ENCODE results near the gene CACNG7. TPM values are rescaled to one million over a fixed set of nuclear protein-coding genes. Genes with fewer than 3 reads are reported as not detected.

CACNG7 gene, protein sequence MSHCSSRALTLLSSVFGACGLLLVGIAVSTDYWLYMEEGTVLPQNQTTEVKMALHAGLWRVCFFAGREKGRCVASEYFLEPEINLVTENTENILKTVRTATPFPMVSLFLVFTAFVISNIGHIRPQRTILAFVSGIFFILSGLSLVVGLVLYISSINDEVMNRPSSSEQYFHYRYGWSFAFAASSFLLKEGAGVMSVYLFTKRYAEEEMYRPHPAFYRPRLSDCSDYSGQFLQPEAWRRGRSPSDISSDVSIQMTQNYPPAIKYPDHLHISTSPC
- not detected in 2 replicates for total RNA-seq

DNA sequence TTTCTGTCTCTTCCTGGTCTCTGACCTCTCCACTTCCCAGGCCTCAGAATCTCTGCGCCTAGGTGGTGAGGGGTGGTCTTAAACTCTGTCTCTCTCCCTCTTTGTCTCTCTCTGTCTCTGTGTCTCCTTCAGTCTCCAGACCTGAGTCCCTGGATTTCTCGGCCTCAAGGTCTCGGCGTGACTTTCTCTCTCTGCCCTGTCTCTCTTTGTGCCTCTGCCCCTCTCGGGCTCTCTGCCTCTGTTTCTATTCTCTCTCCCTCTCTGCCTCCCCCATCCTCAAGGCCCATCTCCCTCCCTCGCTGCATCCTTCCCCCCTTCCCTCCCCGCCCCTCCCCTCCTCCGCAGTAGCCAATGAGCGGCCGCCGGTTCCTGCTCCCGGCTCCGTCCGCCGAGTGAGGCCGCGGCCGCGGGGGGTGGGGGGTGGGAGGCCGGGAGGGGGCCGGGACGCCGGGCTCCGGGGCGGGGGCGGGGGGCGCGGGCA, at the start of gene CACNG7:
Gene CACNG7, plus strand, starts transcription at position 344 of the 481 bp plus-strand sequence. CDS start 3,554 bp downstream, outside the sequence.

DNA sequence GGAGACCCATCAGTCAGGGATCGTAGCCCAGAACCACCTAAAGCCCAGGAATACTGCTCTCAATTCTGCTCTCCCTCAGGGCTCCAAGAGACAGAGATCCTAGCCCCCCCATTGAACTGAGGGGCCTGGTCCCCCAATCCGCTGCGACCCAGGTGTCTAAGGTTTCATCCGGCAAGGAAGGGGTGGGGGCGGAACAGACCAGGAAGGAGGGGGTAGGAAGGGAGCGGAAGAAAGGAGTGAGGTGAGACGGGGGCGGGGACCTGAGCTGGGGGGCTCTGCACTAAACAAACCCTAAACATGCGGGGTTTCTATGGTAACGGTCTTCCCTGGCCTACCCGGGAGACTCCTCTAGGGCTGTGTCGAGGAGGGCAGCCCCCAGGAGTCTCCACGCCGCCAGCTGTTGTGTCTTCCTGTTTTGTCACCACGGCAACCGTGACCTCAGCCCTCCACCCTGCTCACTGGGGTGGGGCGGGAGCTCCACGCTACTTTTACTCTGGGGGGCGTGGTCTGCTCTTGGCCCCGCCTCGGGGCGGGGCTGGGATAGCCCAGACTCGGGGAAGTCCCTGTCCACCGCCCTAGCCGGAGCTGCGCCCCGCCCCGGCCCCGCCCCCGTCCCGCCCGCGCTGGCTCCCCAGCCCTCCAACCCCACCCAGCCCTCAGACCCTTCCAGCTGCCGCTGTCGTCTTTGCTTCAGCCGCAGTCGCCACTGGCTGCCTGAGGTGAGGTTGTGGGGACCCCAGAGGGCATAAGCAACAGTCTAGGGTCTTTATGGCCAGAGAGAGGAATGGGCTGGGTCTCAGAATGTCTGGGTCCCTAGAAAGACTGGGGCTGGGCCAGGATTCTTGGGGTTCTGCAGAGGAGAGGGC, 41.6 kb upstream of the CACNG7 start, which contains the start of gene MYADM:
Gene MYADM, plus strand, starts transcription at position 659 of the 866 bp plus-strand sequence. CDS start 5,647 bp downstream, outside the sequence.

DNA sequence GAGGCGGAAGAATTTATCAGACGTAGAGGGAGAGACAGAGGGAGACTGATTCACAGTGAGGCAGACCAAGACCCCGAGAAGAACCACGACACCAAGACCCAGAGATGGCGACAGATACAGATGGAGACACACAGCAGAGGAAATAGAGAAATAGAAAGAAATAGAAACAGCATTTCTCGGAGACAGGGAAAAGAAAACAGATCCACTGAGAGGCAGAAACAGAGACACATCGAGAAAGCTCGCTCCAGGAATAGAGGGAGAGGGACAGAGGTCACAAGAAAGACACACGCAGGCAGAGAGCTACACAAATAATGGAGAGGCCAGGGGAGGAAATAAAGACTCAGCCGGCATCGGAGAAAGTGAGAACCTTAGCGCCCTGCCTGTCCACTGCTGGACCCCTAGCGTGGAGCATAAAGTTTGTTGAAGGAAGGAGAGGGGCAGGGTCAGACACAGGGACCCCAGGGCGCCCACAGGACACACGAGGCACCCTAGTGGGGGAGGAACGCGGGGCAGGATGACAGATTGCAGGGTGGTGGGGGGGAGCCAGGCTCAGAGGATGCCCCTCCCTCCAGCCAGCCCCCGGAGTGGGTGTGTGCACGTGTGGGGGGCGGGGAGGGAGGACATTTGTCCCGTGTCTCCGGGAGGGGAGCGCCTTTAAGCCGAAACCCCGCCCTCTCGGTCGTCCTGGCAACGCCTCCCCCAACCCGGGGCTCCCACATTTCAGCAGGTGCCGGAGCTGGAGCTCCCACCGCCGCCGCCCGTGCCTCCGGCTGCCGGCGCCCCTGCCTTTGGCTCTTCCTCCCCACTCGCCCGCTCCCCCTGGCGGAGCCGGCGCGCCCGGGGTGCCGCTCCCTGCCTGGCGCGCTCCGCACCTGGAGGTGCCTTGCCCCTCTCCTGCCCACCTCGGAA, 27.3 kb upstream of the CACNG7 start, which contains the start of gene PRKCG:
Gene PRKCG, plus strand, starts transcription at position 716 of the 909 bp plus-strand sequence. CDS start 298 bp downstream, outside the sequence.

DNA sequence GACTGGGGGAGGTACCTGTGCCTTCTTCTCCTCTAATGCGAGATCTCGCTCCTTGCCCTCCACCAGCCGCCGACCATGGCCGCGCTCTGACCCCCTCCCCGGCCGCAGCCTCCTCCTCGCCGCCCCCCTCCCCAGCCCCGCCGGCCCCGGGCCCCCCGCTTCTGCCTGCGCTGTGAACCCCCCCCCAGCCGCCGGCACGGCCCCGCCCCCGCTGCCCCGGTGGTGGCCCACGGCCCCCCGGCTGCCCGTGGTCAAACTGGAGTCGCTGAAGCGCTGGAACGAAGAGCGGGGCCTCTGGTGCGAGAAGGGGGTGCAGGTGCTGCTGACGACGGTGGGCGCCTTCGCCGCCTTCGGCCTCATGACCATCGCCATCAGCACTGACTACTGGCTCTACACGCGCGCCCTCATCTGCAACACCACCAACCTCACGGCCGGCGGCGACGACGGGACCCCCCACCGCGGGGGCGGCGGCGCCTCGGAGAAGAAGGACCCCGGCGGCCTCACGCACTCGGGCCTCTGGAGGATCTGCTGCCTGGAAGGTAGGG, 53.9 kb downstream of the CACNG7 start, which contains the start of gene CACNG8:
Gene CACNG8, plus strand, starts transcription at position 51 of the 545 bp plus-strand sequence.

DNA sequence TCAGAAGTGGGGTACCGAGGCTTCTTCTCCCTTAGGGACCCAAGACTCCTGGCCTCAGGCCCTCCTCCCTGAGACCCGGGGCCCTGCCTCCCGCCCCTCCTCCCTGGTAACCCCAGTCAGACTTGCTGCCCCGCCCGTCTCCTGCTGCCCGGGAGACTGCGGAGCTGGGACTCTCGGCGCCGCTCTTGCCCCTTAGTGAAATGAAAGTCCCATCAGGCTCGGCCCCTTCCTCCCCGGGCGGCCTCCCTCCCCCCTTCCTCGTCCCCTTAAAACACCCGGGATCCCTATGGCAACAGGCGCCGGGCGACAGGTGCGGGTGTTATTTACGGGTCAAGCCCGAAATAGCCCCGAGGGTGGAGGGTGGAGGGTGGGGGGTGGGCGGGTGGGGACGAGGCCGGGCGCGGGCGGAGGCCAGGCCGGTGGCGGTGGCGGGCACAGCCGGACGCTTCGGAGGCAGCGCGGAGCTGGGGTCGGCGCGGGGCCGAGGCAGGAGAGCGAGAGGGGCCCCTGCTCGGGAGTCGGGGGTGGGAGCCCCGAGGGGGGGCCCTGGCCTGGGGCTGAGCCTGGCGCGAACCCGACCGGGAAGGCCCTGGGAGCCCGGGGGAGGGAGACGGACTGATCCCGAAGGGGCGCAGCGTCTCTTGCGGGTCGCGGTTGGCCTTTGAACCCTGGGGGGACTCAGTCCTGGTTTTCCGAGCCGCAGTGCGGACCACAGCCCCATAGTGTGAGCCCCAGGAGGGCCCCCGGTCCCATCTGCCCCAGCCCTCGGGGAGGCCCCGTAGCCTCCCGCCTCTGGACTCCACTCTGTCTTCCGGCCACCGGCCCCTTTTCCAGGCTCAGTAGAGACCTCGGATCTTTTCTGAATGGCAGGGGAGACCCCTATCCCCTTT, 82.4 kb downstream of the CACNG7 start, which contains the start of gene CACNG6:
Gene CACNG6, plus strand, starts transcription at position 414 of the 890 bp plus-strand sequence. CDS start 1,241 bp downstream, outside the sequence.

Other genes starting within 250 kb of the CACNG7 start
- not detected in 2 replicates for gene NLRP12, start 85.0 kb upstream of the CACNG7 start, total RNA-seq
- gene MYADM, start 41.4 kb upstream of the CACNG7 start, total RNA-seq, result 1.5 and 8.2 TPM in 2 replicates
- gene PRKCG, start 27.1 kb upstream of the CACNG7 start, total RNA-seq, result under 0.01 TPM in 1 of 2 replicates, not detected in the other
- gene CACNG8, start 53.7 kb downstream of the CACNG7 start, total RNA-seq, result not detected in 2 replicates
- not detected in 2 replicates for gene CACNG6, start 82.4 kb downstream of the CACNG7 start, total RNA-seq
- gene VSTM1, start 154.6 kb downstream of the CACNG7 start, total RNA-seq, result not detected in 2 replicates
- not detected in 2 replicates for gene TARM1, start 172.1 kb downstream of the CACNG7 start, total RNA-seq
- 0.72 and 1.1 TPM in 2 replicates for gene OSCAR, start 191.5 kb downstream of the CACNG7 start, total RNA-seq
- 3.4 and 4.5 TPM in 2 replicates for gene NDUFA3, start 193.6 kb downstream of the CACNG7 start, total RNA-seq
- 4.9 and 14.9 TPM in 2 replicates for gene TFPT, start 206.4 kb downstream of the CACNG7 start, total RNA-seq
- 40.3 and 50.6 TPM in 2 replicates for gene PRPF31, start 206.5 kb downstream of the CACNG7 start, total RNA-seq
- 3.4 and 7.5 TPM in 2 replicates for gene CNOT3, start 228.5 kb downstream of the CACNG7 start, total RNA-seq